Stimulated activated CD8-positive, alpha-beta memory T cell treated with anti-CD3 and anti-CD28 coated beads, Interleukin-4, amount 100 ng/mL, for 1 hour (primary cell): ENCODE results near the gene EFHC2.
"Not testable (repeated sequence)": the region's sequence is repeated elsewhere in the genome, so short reads cannot be mapped to it uniquely, and the experiment has no call there.

ENCODE experiments used
- DNase-seq, 2 donors: peaks; one replicate each; pipeline ENCODE4 v3.0.0-alpha.2; 2020; ENCODE audit warnings: low read depth in 2 of 2, low spot score in 1 of 2

EFHC2 gene

GRCh38 chrX:44235534-44235933 is 107.9 kb downstream of the EFHC2 start:
- no peak for DNase-seq

GRCh38 chrX:44234541-44234940 is 108.9 kb downstream of the EFHC2 start:
- DNase-seq: no peak

GRCh38 chrX:44234116-44234515 is 109.4 kb downstream of the EFHC2 start:
- DNase-seq: no peak

GRCh38 chrX:44232081-44232480 is 111.4 kb downstream of the EFHC2 start:
- DNase-seq: no peak

GRCh38 chrX:44228621-44229020 is 114.9 kb downstream of the EFHC2 start:
- DNase-seq: no peak

- DNase-seq: no peak
Observed at GRCh38 chrX:44227991-44228390, 115.5 kb downstream of the EFHC2 start.

GRCh38 chrX:44225667-44226066 is 117.8 kb downstream of the EFHC2 start:
- no peak for DNase-seq

- DNase-seq: no peak
Observed at GRCh38 chrX:44224760-44225159, 118.7 kb downstream of the EFHC2 start.

GRCh38 chrX:44223150-44223549 is 120.3 kb downstream of the EFHC2 start:
- DNase-seq: no peak

- DNase-seq: no peak
Observed at GRCh38 chrX:44218465-44218864, 125.0 kb downstream of the EFHC2 start.

- no peak for DNase-seq
Observed at GRCh38 chrX:44216171-44216570, 127.3 kb downstream of the EFHC2 start.

GRCh38 chrX:44203791-44204190 is 139.7 kb downstream of the EFHC2 start:
- no peak for DNase-seq

GRCh38 chrX:44202596-44202995 is 140.9 kb downstream of the EFHC2 start:
- no peak for DNase-seq

- DNase-seq: no peak
Observed at GRCh38 chrX:44189116-44189515, 154.4 kb downstream of the EFHC2 start.

- DNase-seq: not testable (repeated sequence)
Observed at GRCh38 chrX:44187915-44188314, 155.6 kb downstream of the EFHC2 start.

GRCh38 chrX:44183329-44183728 is 160.1 kb downstream of the EFHC2 start:
- DNase-seq: no peak

GRCh38 chrX:44178274-44179053 is 165.0 kb downstream of the EFHC2 start:
- DNase-seq: no peak

GRCh38 chrX:44175455-44175854 is 168.0 kb downstream of the EFHC2 start:
- DNase-seq: no peak

GRCh38 chrX:44174061-44174460 is 169.4 kb downstream of the EFHC2 start:
- no peak for DNase-seq

GRCh38 chrX:44173219-44173618 is 170.3 kb downstream of the EFHC2 start:
- no peak for DNase-seq

- no peak for DNase-seq
Observed at GRCh38 chrX:44167116-44167515, 176.4 kb downstream of the EFHC2 start.

- no peak for DNase-seq
Observed at GRCh38 chrX:44162964-44163475, 180.5 kb downstream of the EFHC2 start.

- no peak for DNase-seq
Observed at GRCh38 chrX:44157858-44158257, 185.6 kb downstream of the EFHC2 start.
